Liver (tissue), 9 donors: ENCODE measurements around the gene SERPING1. TPM values are rescaled to one million over a fixed set of nuclear protein-coding genes. Genes with fewer than 3 reads are reported as not detected.

Experiments used
- DNase-seq: peaks from one replicate; pipeline ENCODE4 v3.0.0-alpha.2; 2017; ENCODE audit warnings: low spot score
- H3K27ac ChIP-seq, 2 donors: one replicate each; pipeline ENCODE4 v1.7.0; 2013; ENCODE audit warnings: inconsistent platforms in 2 of 2, low read length in 2 of 2, control low read depth in 1 of 2, low read depth in 1 of 2, mild to moderate bottlenecking in 1 of 2
- H3K27me3 ChIP-seq, 4 donors: one replicate each; pipeline versions ENCODE4 v1.6.1 to v1.7.0; 2013; ENCODE audit warnings: low read length in 3 of 4, inconsistent platforms in 1 of 4, mild to moderate bottlenecking in 1 of 4, moderate library complexity in 1 of 4; ENCODE audit not compliant: control insufficient read depth in 4 of 4, insufficient read depth in 4 of 4
- H3K36me3 ChIP-seq, 4 donors: one replicate each; pipeline versions ENCODE4 v1.6.1 to v1.7.0; 2013; ENCODE audit warnings: low read length in 3 of 4, mild to moderate bottlenecking in 3 of 4, low read depth in 1 of 4, moderate library complexity in 1 of 4; ENCODE audit not compliant: control insufficient read depth in 4 of 4, insufficient read depth in 3 of 4
- H3K4me1 ChIP-seq, 4 donors: one replicate each; pipeline versions ENCODE4 v1.6.1 to v1.7.0; 2013; ENCODE audit warnings: low read length in 3 of 4, mild to moderate bottlenecking in 3 of 4, moderate library complexity in 1 of 4; ENCODE audit not compliant: control insufficient read depth in 4 of 4, insufficient read depth in 4 of 4
- H3K4me3 ChIP-seq, 3 donors: one replicate each; pipeline versions ENCODE4 v1.6.1 to v1.7.0; 2013; ENCODE audit warnings: low read length in 3 of 3, control low read depth in 1 of 3, low read depth in 1 of 3, mild to moderate bottlenecking in 1 of 3
- H3K9ac ChIP-seq, 2 donors: one replicate each; pipeline ENCODE4 v1.7.0; 2013; ENCODE audit warnings: low read length in 2 of 2, mild to moderate bottlenecking in 2 of 2, moderate library complexity in 2 of 2, control low read depth in 1 of 2, low read depth in 1 of 2
- H3K9me3 ChIP-seq, 4 donors: one replicate each; pipeline versions ENCODE4 v1.6.1 to v1.7.0; 2013; ENCODE audit warnings: low read length in 3 of 4; ENCODE audit not compliant: control insufficient read depth in 4 of 4
- EGR1 ChIP-seq, 2 donors: IDR thresholded peaks; 2 replicates each; pipeline ENCODE4 v1.6.1; 2016 to 2018; ENCODE audit warnings: antibody characterized with exemption in 2 of 2, low read depth in 2 of 2
- FOXA1 ChIP-seq: IDR thresholded peaks from 2 replicates; pipeline ENCODE4 v1.6.1; 2016; ENCODE audit warnings: antibody characterized with exemption
- FOXA2 ChIP-seq: IDR thresholded peaks from 2 replicates; pipeline ENCODE4 v1.6.1; 2016; ENCODE audit warnings: antibody characterized with exemption
- GABPA ChIP-seq, 2 donors: IDR thresholded peaks in 1 of 2; conservative IDR thresholded peaks in 1 of 2; 2 replicates each; pipeline ENCODE4 v1.6.1; 2016; ENCODE audit warnings: antibody characterized with exemption in 2 of 2, mild to moderate bottlenecking in 1 of 2, moderate library complexity in 1 of 2
- HNF4A ChIP-seq, 2 donors: conservative IDR thresholded peaks; 2 replicates each; pipeline ENCODE4 v1.6.1; 2016; ENCODE audit warnings: antibody characterized with exemption in 2 of 2, mild to moderate bottlenecking in 2 of 2
- HNF4G ChIP-seq: IDR thresholded peaks from 2 replicates; pipeline ENCODE4 v1.6.1; 2016; ENCODE audit warnings: antibody characterized with exemption
- JUND ChIP-seq, 2 donors: IDR thresholded peaks; 2 replicates each; pipeline ENCODE4 v1.6.1; 2016; ENCODE audit warnings: antibody characterized with exemption in 2 of 2
- NR2F2 ChIP-seq: IDR thresholded peaks from 2 replicates; pipeline ENCODE4 v1.6.1; 2016; ENCODE audit warnings: antibody characterized with exemption
- RAD21 ChIP-seq, 2 donors: IDR thresholded peaks; 2 replicates each; pipeline ENCODE4 v1.6.1; 2016; ENCODE audit warnings: antibody characterized with exemption in 2 of 2, mild to moderate bottlenecking in 2 of 2
- RXRA ChIP-seq, 2 donors: IDR thresholded peaks; 2 replicates each; pipeline ENCODE4 v1.6.1; 2017 to 2018; ENCODE audit warnings: antibody characterized with exemption in 2 of 2, mild to moderate bottlenecking in 1 of 2
- SP1 ChIP-seq: IDR thresholded peaks from 2 replicates; pipeline ENCODE4 v1.6.1; 2018; ENCODE audit warnings: antibody characterized with exemption, mild to moderate bottlenecking
- TAF1 ChIP-seq: conservative IDR thresholded peaks from 2 replicates; pipeline ENCODE4 v1.6.1; 2016; ENCODE audit warnings: antibody characterized with exemption, mild to moderate bottlenecking
- YY1 ChIP-seq: IDR thresholded peaks from 2 replicates; pipeline ENCODE4 v1.6.1; 2016; ENCODE audit warnings: antibody characterized with exemption, mild to moderate bottlenecking
- WGBS: extraction: QIAGEN DNeasy Blood & Tissue Kit; methylation state at CpG from one replicate; pipeline ENCODE4 v1.1.7; 2013; 5-methylcytosine and 5-hydroxymethylcytosine counted together
- polyA plus RNA-seq, 2 donors: library from polyadenylated mRNA; stranded (reverse) in 1 of 2; unstranded in 1 of 2; fragments of 200-250 nt in 1 of 2; fragments of >200 nt in 1 of 2; fragmentation: Nextera tagmentation in 1 of 2; extraction: Ambion mirVana in 1 of 2; gene quantifications; one replicate each; pipeline versions ENCODE4 v1.2.1 to v1.2.3, GENCODE V29; 2013 to 2015
- total RNA-seq, 2 donors: library from RNA; depleted of rRNA; stranded (reverse); fragments of >200 nt; gene quantifications; one replicate each; pipeline ENCODE4 v1.2.3, GENCODE V29; 2014
- TF ChIP-seq, protein P1 (sequence below): IDR thresholded peaks from 2 replicates; pipeline ENCODE4 v1.6.1; 2016; ENCODE audit warnings: antibody characterized with exemption
- TF ChIP-seq, protein P2 (sequence below): IDR thresholded peaks from 2 replicates; pipeline ENCODE4 v1.6.1; 2016; ENCODE audit warnings: antibody characterized with exemption
- TF ChIP-seq, protein P3 (sequence below): IDR thresholded peaks from 2 replicates; pipeline ENCODE4 v1.6.1; 2016; ENCODE audit warnings: antibody characterized with exemption
- donor health status: healthy.
- donor health status: healthy.
- donor health status: healthy.
- donor health status: healthy.
- donor health status: healthy.

SERPING1 gene
- total and polyA plus RNA-seq, 4 donors: 235 to 2,911 (median 1,514) TPM

DNA sequence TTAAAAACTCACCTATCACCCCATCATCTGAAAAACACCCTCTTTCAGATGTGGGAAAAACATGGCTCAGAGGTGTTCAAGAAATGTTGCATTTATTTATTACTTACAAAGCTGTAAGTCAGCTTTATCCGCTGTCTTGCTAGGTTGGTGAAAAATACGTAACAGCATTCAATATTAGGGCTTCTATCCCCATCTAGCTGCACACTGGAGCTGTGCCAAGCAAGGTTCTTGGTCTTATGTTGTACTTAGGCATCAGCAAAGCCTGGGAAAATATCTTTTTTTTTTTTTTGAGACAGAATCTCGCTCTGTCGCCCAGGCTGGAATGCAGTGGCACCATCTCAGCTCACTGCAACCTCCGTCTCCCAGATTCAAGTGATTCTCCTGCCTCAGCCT lies 7.5 kb downstream of the SERPING1 start:
- Histone ChIP-seq H3K4me3 (no peak overlapping the region), H3K9me3 (no peaks in the 10 kb centered on the region), H3K9ac (no peak overlapping the region), H3K27me3 (no peaks in the 10 kb centered on the region), H3K4me1 (peaks cover 4 to 23% (median 11%) of the 10 kb centered on the region in 4 donors), H3K27ac (no peak overlapping the region), H3K36me3 (peaks cover 16 to 46% (median 39%) of the 10 kb centered on the region in 4 donors)
- no peak for TF ChIP-seq SP1
- TF ChIP-seq YY1: no peak
- TF ChIP-seq, protein P1, sequence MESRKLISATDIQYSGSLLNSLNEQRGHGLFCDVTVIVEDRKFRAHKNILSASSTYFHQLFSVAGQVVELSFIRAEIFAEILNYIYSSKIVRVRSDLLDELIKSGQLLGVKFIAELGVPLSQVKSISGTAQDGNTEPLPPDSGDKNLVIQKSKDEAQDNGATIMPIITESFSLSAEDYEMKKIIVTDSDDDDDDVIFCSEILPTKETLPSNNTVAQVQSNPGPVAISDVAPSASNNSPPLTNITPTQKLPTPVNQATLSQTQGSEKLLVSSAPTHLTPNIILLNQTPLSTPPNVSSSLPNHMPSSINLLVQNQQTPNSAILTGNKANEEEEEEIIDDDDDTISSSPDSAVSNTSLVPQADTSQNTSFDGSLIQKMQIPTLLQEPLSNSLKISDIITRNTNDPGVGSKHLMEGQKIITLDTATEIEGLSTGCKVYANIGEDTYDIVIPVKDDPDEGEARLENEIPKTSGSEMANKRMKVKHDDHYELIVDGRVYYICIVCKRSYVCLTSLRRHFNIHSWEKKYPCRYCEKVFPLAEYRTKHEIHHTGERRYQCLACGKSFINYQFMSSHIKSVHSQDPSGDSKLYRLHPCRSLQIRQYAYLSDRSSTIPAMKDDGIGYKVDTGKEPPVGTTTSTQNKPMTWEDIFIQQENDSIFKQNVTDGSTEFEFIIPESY: no peak
- TF ChIP-seq HNF4G: no peak
- TF ChIP-seq GABPA (IDR thresholded peaks at IDR 0.05 in 1 of 2, conservative IDR thresholded peaks at IDR 0.05 in 1 of 2): no peak
- no peak for TF ChIP-seq RXRA (IDR thresholded peaks at IDR 0.05)
- TF ChIP-seq TAF1: no peak
- no peak for TF ChIP-seq HNF4A (conservative IDR thresholded peaks at IDR 0.05)
- TF ChIP-seq, protein P2, sequence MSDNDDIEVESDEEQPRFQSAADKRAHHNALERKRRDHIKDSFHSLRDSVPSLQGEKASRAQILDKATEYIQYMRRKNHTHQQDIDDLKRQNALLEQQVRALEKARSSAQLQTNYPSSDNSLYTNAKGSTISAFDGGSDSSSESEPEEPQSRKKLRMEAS: no peak
- TF ChIP-seq FOXA1: no peak
- no peak for TF ChIP-seq JUND (IDR thresholded peaks at IDR 0.05)
- TF ChIP-seq EGR1 (IDR thresholded peaks at IDR 0.05; ENCODE audit: low read depth in 2 of 2): no peak
- TF ChIP-seq FOXA2: no peak
- TF ChIP-seq NR2F2: no peak
- TF ChIP-seq RAD21 (IDR thresholded peaks at IDR 0.05): no peak
- no peak for DNase-seq
- WGBS: 95% methylated on average over 5 of the region's 5 CpGs

DNA sequence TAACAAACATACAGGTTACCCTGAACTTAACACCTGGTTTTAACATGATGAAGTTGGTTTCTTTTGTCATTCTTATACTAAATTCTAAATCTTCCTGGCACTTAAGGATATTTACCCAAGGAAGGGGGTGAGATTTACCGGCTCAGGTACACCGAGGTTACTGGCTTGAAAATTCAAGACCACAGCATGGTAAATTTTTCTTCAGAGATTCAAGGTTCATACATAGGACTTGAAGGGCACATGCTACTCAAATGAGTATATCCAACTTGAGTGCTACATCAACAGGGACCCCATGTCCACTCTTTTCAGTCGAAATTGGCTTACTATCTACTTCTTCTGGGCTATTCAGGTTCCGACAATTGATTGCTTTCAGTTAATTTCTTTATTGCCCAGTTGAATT lies 12.7 kb downstream of the SERPING1 start:
- no peak for DNase-seq
- peaks cover 6 to 53% (median 43%) of the 10 kb centered on the region in 4 donors for H3K4me1 ChIP-seq
- H3K27ac ChIP-seq: no peak overlapping the region
- no peak overlapping the region for H3K9ac ChIP-seq
- no peak overlapping the region for H3K4me3 ChIP-seq
- TF ChIP-seq FOXA1 (no peak), SP1 (no peak), GABPA (IDR thresholded peaks at IDR 0.05 in 1 of 2, conservative IDR thresholded peaks at IDR 0.05 in 1 of 2) (no peak), EGR1 (IDR thresholded peaks at IDR 0.05; ENCODE audit: low read depth in 2 of 2) (no peak), NR2F2 (no peak), RXRA (IDR thresholded peaks at IDR 0.05) (no peak), RAD21 (IDR thresholded peaks at IDR 0.05) (no peak), TAF1 (no peak), HNF4G (no peak), HNF4A (conservative IDR thresholded peaks at IDR 0.05) (no peak)
- TF ChIP-seq, protein P3, sequence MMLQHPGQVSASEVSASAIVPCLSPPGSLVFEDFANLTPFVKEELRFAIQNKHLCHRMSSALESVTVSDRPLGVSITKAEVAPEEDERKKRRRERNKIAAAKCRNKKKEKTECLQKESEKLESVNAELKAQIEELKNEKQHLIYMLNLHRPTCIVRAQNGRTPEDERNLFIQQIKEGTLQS: no peak
- TF ChIP-seq, protein P2: no peak
- TF ChIP-seq, protein P1: no peak
- 95% methylated on average over 4 of the region's 4 CpGs for WGBS
- no peaks in the 10 kb centered on the region for H3K27me3 ChIP-seq
- peaks cover 27 to 75% (median 59%) of the 10 kb centered on the region in 4 donors for H3K36me3 ChIP-seq
- no peaks in the 10 kb centered on the region for H3K9me3 ChIP-seq
